HG03442 (cell line): ENCODE measurements around the gene GRIK2.

Source experiments
- ATAC-seq: cut with Tn5 transposase; IDR thresholded peaks from one replicate; pipeline ENCODE4 v1.9.1; 2021; ENCODE audit warnings: mild to moderate bottlenecking, moderate library complexity; ENCODE audit not compliant: unreplicated experiment

GRIK2 gene

DNA sequence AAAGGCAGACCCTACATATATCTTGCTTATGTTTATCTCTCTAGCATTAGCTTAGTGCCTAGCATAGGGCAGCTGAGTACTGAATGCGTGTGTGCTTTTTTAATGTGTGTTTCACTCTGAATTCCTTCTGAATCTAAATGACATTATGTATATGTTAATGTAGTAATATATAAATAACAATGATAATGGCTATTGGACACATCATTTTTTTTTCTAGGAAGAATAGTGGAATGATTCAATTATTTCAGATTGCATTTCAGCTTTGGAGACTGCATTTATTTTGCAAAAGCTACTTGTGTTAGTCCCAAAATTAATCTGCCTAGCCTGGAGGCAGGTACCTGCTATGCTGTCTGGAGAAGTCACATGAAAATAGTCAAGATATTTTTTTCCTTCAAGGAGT, 371.8 kb downstream of the GRIK2 start:
- ATAC-seq: no peak

- ATAC-seq: no peak
Observed at GRCh38 chr6:101770116-101770515, 376.6 kb downstream of the GRIK2 start.

DNA sequence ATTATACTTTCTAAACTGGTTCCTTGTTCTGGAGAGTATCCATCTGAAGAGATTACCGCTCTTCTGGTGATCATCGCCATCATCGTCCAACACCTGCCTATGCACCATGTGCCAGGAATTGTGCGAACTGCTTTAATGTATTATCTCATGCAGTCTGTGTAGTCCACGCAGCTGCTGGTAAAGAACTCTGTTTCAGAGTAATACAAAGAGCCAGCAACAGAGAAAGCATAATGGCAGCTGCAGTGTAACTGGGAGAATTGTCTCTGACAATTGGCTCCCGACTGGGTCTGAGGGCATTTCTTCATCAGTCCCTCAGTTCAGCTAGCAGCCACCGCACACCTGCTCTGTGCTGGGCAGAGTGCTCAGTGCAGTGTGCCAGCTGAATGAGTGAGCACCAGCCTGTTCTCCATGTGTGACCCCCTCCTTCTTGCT, 383.4 kb downstream of the GRIK2 start:
- ATAC-seq: no peak

GRCh38 chr6:101777646-101778045, 384.1 kb downstream of the GRIK2 start:
- ATAC-seq: no peak

GRCh38 chr6:101779051-101779844, 385.7 kb downstream of the GRIK2 start:
- no peak for ATAC-seq

DNA sequence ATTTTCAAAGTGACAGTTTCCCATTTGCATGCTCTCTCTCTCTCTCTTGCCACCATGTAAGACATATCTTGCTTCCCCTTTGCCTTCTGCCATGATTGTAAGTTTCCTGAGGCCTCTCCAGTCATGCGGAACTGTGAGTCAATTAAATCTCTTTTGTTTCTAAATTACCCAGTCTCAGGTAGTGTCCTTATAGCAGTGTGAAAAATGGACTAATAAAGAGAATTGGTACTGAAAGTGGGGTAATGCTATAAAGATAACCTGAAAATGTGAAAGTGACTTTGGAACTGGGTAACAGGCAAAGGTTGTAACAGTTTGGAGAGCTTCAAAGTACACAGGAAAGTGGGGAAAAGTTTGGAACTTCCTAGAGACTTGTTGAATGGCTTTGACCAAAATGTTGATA, 389.8 kb downstream of the GRIK2 start:
- no peak for ATAC-seq

- ATAC-seq: no peak
Observed at GRCh38 chr6:101784094-101784493, 390.6 kb downstream of the GRIK2 start.

GRCh38 chr6:101799531-101799930, 406.0 kb downstream of the GRIK2 start:
- no peak for ATAC-seq

- ATAC-seq: no peak
Observed at GRCh38 chr6:101800598-101800997, 407.1 kb downstream of the GRIK2 start.

DNA sequence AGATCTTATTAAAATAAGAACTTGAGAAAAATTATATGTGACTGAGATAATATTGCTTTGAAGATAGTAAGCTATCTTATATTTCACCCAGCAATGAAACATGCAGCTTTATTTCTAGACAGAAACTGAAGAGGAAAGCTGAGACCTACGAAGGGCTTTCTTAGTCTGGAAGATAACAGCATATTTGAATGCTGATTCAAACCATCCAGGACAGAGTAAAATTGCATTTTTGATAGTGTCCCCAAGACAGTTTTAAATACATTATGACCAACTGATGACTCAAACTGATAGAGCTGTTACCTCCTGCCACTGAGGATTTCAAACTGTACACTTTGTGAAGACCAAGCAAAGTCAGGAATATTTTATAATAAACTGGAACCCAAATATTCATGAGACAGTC, 409.6 kb downstream of the GRIK2 start:
- ATAC-seq: no peak

DNA sequence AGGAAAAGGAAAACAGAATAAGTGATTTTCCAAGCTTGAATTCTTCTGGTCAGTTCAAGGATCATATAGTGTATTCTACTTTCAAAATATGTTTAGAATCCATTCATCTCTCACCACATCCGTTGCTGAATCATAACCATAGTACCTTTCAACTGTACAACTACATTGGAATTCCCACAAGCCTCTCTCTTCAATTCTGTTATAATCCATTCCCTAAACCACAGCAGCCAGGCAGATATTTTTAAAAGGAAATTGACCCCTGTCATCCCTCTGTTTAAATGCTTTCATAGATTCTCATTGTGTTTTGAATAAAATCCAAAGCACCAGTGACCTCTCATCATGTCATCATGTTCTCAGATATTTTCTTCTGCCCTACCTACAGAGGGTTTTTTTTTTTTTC, 412.7 kb downstream of the GRIK2 start:
- no peak for ATAC-seq

DNA sequence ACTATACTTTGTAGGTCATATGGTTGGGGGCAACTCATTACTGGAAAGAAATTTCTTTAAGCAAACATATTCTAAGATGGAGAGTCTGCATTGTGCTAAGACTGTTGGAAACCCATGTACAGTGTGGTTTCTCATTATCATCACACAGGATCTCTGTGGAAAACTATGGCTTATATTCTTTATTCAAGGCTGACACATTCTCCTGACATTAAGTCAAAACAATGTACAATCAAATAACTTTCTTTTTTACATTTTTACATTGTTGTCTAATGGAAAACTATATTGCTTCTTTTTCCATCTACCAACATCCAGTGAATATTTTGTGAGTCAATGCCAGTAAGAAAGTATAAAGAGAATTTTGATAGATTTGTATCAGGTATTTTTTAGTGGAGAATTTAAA, 417.6 kb downstream of the GRIK2 start:
- no peak for ATAC-seq

- ATAC-seq: no peak
Observed at GRCh38 chr6:101816716-101817115, 423.2 kb downstream of the GRIK2 start.

- ATAC-seq: no peak
Observed at GRCh38 chr6:101818051-101818450, 424.5 kb downstream of the GRIK2 start.

- no peak for ATAC-seq
Observed at GRCh38 chr6:101824551-101825345, 431.2 kb downstream of the GRIK2 start.

- ATAC-seq: no peak
Observed at GRCh38 chr6:101826269-101826668, 432.8 kb downstream of the GRIK2 start.

DNA sequence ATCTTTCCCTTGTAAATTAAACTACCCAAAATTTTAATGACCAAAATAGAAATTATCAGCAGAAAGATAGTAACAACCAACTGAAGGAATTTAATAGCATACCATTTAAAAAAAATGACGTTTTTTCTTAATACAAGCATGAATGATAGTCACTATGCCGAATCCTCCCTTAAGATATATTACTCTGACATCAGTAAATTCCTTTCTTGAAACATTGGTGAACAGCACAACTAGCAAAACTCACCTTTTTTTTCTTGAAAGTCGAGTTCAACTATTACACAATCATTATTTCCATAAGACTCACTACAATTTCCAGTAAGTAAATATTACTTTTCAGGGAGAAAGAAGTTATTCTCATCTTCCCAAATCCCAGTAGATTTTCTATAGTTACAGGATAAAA, 433.2 kb downstream of the GRIK2 start:
- ATAC-seq: no peak

DNA sequence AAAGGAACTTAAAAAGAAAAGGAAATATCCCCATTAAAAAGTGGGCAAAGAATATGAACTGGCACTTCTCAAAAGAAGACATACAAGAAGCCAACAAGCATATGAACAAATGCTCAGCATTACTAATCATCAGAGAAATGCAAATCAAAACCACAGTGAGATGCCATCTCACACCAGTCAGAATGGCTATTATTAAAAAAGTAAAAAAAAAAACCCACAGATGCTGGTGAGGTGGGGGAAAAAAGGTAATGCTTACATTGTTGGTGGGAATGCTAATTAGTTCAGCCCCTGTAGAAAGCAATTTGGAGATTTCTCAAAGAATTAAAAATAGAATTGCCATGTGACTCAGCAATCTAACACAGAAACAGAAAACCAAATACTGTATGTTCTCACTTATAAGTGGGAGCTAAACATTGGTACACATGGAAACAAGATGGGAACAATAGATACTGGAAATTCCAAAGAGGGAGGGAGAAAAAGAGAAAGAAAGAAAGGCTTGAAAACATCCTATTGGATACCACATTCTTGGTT, 437.1 kb downstream of the GRIK2 start:
- ATAC-seq: peak; percentile 36

DNA sequence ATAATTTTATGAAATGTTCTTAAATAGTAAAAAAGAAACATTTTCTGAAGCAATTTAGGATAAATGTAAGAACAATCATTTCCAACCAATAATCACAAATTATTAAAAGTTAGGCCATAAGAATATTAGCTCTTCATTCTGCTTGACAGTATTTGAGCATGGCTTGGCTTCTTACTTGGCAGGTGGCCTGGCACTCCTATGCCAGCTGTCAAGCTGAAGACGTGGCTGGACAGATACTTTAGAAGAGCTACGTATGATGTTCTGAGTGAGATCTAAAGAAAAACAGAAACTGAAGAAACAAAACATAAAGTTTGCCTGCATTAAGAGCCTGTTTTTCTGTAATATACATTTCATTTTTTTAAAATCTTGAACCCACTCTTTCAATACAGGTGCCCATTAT, 438.9 kb downstream of the GRIK2 start:
- no peak for ATAC-seq

GRCh38 chr6:101840100-101840499, 446.6 kb downstream of the GRIK2 start:
- ATAC-seq: no peak

GRCh38 chr6:101845172-101845571, 451.7 kb downstream of the GRIK2 start:
- ATAC-seq: peak; percentile 75

DNA sequence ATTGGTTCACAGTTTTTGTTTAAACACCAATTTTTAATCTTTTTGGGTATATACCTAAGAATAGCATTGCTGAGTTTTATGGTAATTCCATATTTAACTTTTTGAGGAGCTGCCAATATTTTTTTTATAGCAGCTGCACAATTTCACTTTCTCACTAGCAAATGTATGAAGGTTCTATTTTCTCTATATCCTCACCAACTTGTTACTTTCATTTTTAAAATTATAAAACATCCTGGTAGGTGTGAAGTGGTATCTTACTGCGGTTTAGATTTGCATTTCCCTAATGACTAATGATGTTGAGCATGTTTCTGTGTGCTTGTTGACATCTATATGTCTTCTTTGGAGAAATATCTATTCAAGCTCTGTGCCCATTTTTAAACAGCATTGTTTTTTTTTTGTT, 452.1 kb downstream of the GRIK2 start:
- peak; percentile 95 for ATAC-seq
